Parathyroid adenoma (tissue), 2 donors: Measurements from ENCODE around the gene AHNAK.
"Not testable (repeated sequence)": the region's sequence is repeated elsewhere in the genome, so short reads cannot be mapped to it uniquely, and the experiment has no call there.

Source experiments
- H2AFZ ChIP-seq: fragments of 300-600 bp; sonication (generic); one replicate; pipeline ENCODE4 v1.7.0; 2017; ENCODE audit warnings: antibody characterized with exemption, mild to moderate bottlenecking
- H3K27ac ChIP-seq: fragments of 300-600 bp; sonication (generic); one replicate; pipeline ENCODE4 v1.7.0; 2017
- H3K27me3 ChIP-seq: fragments of 300-600 bp; sonication (generic); one replicate; pipeline ENCODE4 v1.7.0; 2017; ENCODE audit warnings: low read length; ENCODE audit not compliant: control insufficient read depth, insufficient read depth
- H3K36me3 ChIP-seq: fragments of 300-600 bp; sonication (generic); one replicate; pipeline ENCODE4 v1.7.0; 2017; ENCODE audit warnings: low read length; ENCODE audit not compliant: control insufficient read depth, insufficient read depth
- H3K4me1 ChIP-seq: fragments of 300-600 bp; sonication (generic); one replicate; pipeline ENCODE4 v1.7.0; 2017; ENCODE audit warnings: control low read depth
- H3K4me2 ChIP-seq: fragments of 300-600 bp; sonication (generic); one replicate; pipeline ENCODE4 v1.7.0; 2017; ENCODE audit warnings: low read length
- H3K4me3 ChIP-seq: fragments of 300-600 bp; sonication (generic); one replicate; pipeline ENCODE4 v1.7.0; 2017; ENCODE audit warnings: low read depth, low read length
- H3K79me2 ChIP-seq: fragments of 300-600 bp; sonication (generic); one replicate; pipeline ENCODE4 v1.7.0; 2017; ENCODE audit warnings: control low read depth
- H3K9ac ChIP-seq: fragments of 300-600 bp; sonication (generic); one replicate; pipeline ENCODE4 v1.7.0; 2017; ENCODE audit warnings: mild to moderate bottlenecking
- H3K9me3 ChIP-seq: fragments of 300-600 bp; sonication (generic); one replicate; pipeline ENCODE4 v1.7.0; 2017; ENCODE audit warnings: low read length; ENCODE audit not compliant: control insufficient read depth
- CTCF ChIP-seq: fragments of 300-600 bp; sonication (generic); IDR thresholded peaks from one replicate; pipeline ENCODE4 v1.7.0; 2017; ENCODE audit warnings: antibody characterized with exemption, mild to moderate bottlenecking
- donor health status: primary hyperparathyroidism.

AHNAK gene

GRCh38 chr11:62500650-62501030 is 46.0 kb downstream of the AHNAK start:
- H3K4me2 ChIP-seq, result no peak overlapping the region
- H3K36me3 ChIP-seq, result no peaks in the 10 kb centered on the region
- H2AFZ ChIP-seq, result no peak overlapping the region
- no peak overlapping the region for H3K4me3 ChIP-seq
- TF ChIP-seq CTCF, result no peak
- no peak overlapping the region for H3K27ac ChIP-seq
- H3K27me3 ChIP-seq, result no peaks in the 10 kb centered on the region
- no peak overlapping the region for H3K9ac ChIP-seq
- peaks cover 4% of the 10 kb centered on the region for H3K4me1 ChIP-seq
- no peaks in the 10 kb centered on the region for H3K79me2 ChIP-seq
- no peaks in the 10 kb centered on the region for H3K9me3 ChIP-seq

- no peaks in the 10 kb centered on the region for H3K36me3 ChIP-seq
- H2AFZ ChIP-seq, result peak overlapping the region; percentile 46
- peak overlapping the region; percentile 15 for H3K27ac ChIP-seq
- peaks cover 4% of the 10 kb centered on the region for H3K4me1 ChIP-seq
- no peaks in the 10 kb centered on the region for H3K79me2 ChIP-seq
- H3K9me3 ChIP-seq, result no peaks in the 10 kb centered on the region
- no peak overlapping the region for H3K4me3 ChIP-seq
- no peak for TF ChIP-seq CTCF
- H3K27me3 ChIP-seq, result no peaks in the 10 kb centered on the region
- H3K9ac ChIP-seq, result no peak overlapping the region
- H3K4me2 ChIP-seq, result no peak overlapping the region
These were observed 46.5 kb downstream of the AHNAK start for GRCh38 chr11:62499944-62500649.

GRCh38 chr11:62499311-62499943 is 47.2 kb downstream of the AHNAK start:
- H3K4me3 ChIP-seq, H3K27me3 ChIP-seq, H3K79me2 ChIP-seq, H3K36me3 ChIP-seq, H3K4me2 ChIP-seq, H3K4me1 ChIP-seq, H3K9ac ChIP-seq, H3K9me3 ChIP-seq: not testable (repeated sequence)
- H2AFZ ChIP-seq, result peak overlapping the region; percentile 46
- H3K27ac ChIP-seq, result peak overlapping the region; percentile 15

- Histone ChIP-seq H2AFZ (no peak overlapping the region), H3K4me1 (peaks cover 4% of the 10 kb centered on the region), H3K27ac (no peak overlapping the region), H3K4me2 (no peak overlapping the region), H3K79me2 (no peaks in the 10 kb centered on the region), H3K9me3 (no peaks in the 10 kb centered on the region), H3K27me3 (no peaks in the 10 kb centered on the region), H3K4me3 (no peak overlapping the region), H3K9ac (no peak overlapping the region), H3K36me3 (no peaks in the 10 kb centered on the region)
- TF ChIP-seq CTCF, result no peak
These were observed 47.9 kb downstream of the AHNAK start for GRCh38 chr11:62498492-62499286.

- Histone ChIP-seq H3K4me3 (no peak overlapping the region), H3K9ac (no peak overlapping the region), H3K36me3 (no peaks in the 10 kb centered on the region), H2AFZ (no peak overlapping the region), H3K27ac (no peak overlapping the region), H3K79me2 (no peaks in the 10 kb centered on the region), H3K4me2 (no peak overlapping the region), H3K4me1 (peaks cover 4% of the 10 kb centered on the region), H3K27me3 (no peaks in the 10 kb centered on the region), H3K9me3 (no peaks in the 10 kb centered on the region)
- no peak for TF ChIP-seq CTCF
These were observed 48.6 kb downstream of the AHNAK start for GRCh38 chr11:62498031-62498430.
